Smooth muscle cell (in vitro differentiated cells): ENCODE measurements around the gene MAP2K2. TPM values are rescaled to one million over a fixed set of nuclear protein-coding genes. Genes with fewer than 3 reads are reported as not detected.
"Not testable (repeated sequence)": the region's sequence is repeated elsewhere in the genome, so short reads cannot be mapped to it uniquely, and the experiment has no call there.

Source experiments
- DNase-seq: peaks from one replicate; lab custom pipeline; 2025; ENCODE audit not compliant: unreplicated experiment; lab: John Stamatoyannopoulos, UW
- H2AFZ ChIP-seq: fragments of 200-600 bp; sonication (generic); 2 replicates; pipeline ENCODE4 v1.6.0; 2016; ENCODE audit warnings: antibody characterized with exemption, low read depth, mild to moderate bottlenecking
- H3F3A ChIP-seq: fragments of 200-600 bp; sonication (generic); 2 replicates; pipeline ENCODE4 v1.6.0; 2017; ENCODE audit warnings: antibody characterized with exemption, low read depth
- H3K27ac ChIP-seq: fragments of 200-600 bp; sonication (generic); 2 replicates; pipeline ENCODE4 v1.5.1; 2016; ENCODE audit warnings: low read depth, mild to moderate bottlenecking
- H3K27me3 ChIP-seq: fragments of 200-600 bp; sonication (generic); 2 replicates; pipeline ENCODE4 v1.6.1; 2016; ENCODE audit warnings: low read depth, mild to moderate bottlenecking
- H3K36me3 ChIP-seq: fragments of 200-600 bp; sonication (generic); 2 replicates; pipeline ENCODE4 v1.5.1; 2016; ENCODE audit warnings: low read depth
- H3K4me1 ChIP-seq: fragments of 200-600 bp; sonication (generic); 2 replicates; pipeline ENCODE4 v1.5.1; 2016; ENCODE audit warnings: low read depth
- H3K4me2 ChIP-seq: fragments of 200-600 bp; sonication (generic); 2 replicates; pipeline ENCODE4 v1.6.0; 2016; ENCODE audit warnings: mild to moderate bottlenecking
- H3K4me3 ChIP-seq: fragments of 200-600 bp; sonication (generic); 2 replicates; pipeline ENCODE4 v1.5.1; 2016; ENCODE audit warnings: mild to moderate bottlenecking
- H3K79me2 ChIP-seq: fragments of 200-600 bp; sonication (generic); 2 replicates; pipeline ENCODE4 v1.6.0; 2016; ENCODE audit warnings: low read depth, mild to moderate bottlenecking
- H3K9ac ChIP-seq: fragments of 200-600 bp; sonication (generic); 2 replicates; pipeline ENCODE4 v1.6.0; 2016; ENCODE audit warnings: low read depth
- H3K9me3 ChIP-seq: fragments of 200-600 bp; sonication (generic); replicated peaks from 2 replicates; pipeline ENCODE4 v1.5.1; 2016; ENCODE audit warnings: low read depth
- H4K20me1 ChIP-seq: fragments of 200-600 bp; sonication (generic); 2 replicates; pipeline ENCODE4 v1.6.0; 2016; ENCODE audit warnings: low read depth
- CTCF ChIP-seq: fragments of 200-600 bp; sonication (generic); IDR thresholded peaks from 2 replicates; pipeline ENCODE4 v1.5.1; 2017; ENCODE audit warnings: borderline replicate concordance, mild to moderate bottlenecking, antibody characterized with exemption; ENCODE audit not compliant: insufficient read depth, poor library complexity, severe bottlenecking
- WGBS: methylation state at CpG from one replicate; pipeline ENCODE4 v1.1.7; 2016; ENCODE audit warnings: low lambda C conversion rate; 5-methylcytosine and 5-hydroxymethylcytosine counted together
- polyA plus RNA-seq: library from polyadenylated mRNA; unstranded; fragments of >200 nt; fragmentation: Nextera tagmentation; extraction: Ambion mirVana; gene quantifications from 2 replicates; pipeline ENCODE4 v1.2.1, GENCODE V29; 2016
- total RNA-seq: library from RNA; depleted of rRNA; stranded (reverse); fragments of >200 nt; gene quantifications from 2 replicates; pipeline ENCODE4 v1.2.3, GENCODE V29; 2014

MAP2K2 gene
- total and polyA plus RNA-seq, 2 experiments from 2014 or later = 79.1 to 193 TPM

GRCh38 chr19:4139614-4140236 is 15.8 kb upstream of the MAP2K2 start:
- H2AFZ ChIP-seq = no peak overlapping the region
- H4K20me1 ChIP-seq = no peaks in the 10 kb centered on the region
- no peaks in the 10 kb centered on the region for H3K79me2 ChIP-seq
- H3K9me3 ChIP-seq = no peaks in the 10 kb centered on the region
- no peaks in the 10 kb centered on the region for H3K36me3 ChIP-seq
- no peak overlapping the region for H3K4me3 ChIP-seq
- peak; percentile 18 for DNase-seq
- no peak overlapping the region for H3K4me2 ChIP-seq
- WGBS = 44% methylated on average over 14 of the region's 14 CpGs
- no peak overlapping the region for H3K27ac ChIP-seq
- H3K27me3 ChIP-seq = no peaks in the 10 kb centered on the region
- peak; percentile 62 for TF ChIP-seq CTCF
- no peak overlapping the region for H3K9ac ChIP-seq
- H3F3A ChIP-seq = no peaks in the 10 kb centered on the region
- H3K4me1 ChIP-seq = no peaks in the 10 kb centered on the region

- WGBS = 87% methylated on average over 5 of the region's 5 CpGs
Measured at GRCh38 chr19:4138445-4138844, 14.5 kb upstream of the MAP2K2 start.

GRCh38 chr19:4136680-4137088 is 12.8 kb upstream of the MAP2K2 start:
- H3K79me2 ChIP-seq = no peaks in the 10 kb centered on the region
- no peak overlapping the region for H3K4me2 ChIP-seq
- no peak overlapping the region for H2AFZ ChIP-seq
- no peaks in the 10 kb centered on the region for H4K20me1 ChIP-seq
- H3K27ac ChIP-seq = no peak overlapping the region
- TF ChIP-seq CTCF = no peak
- H3K4me1 ChIP-seq = no peaks in the 10 kb centered on the region
- H3K36me3 ChIP-seq = no peaks in the 10 kb centered on the region
- WGBS = 96% methylated on average over 8 of the region's 8 CpGs
- DNase-seq = no peak
- H3K27me3 ChIP-seq = no peaks in the 10 kb centered on the region
- H3F3A ChIP-seq = no peaks in the 10 kb centered on the region
- no peak overlapping the region for H3K4me3 ChIP-seq
- H3K9me3 ChIP-seq = no peaks in the 10 kb centered on the region
- no peak overlapping the region for H3K9ac ChIP-seq

More at GRCh38 chr19:4138445-4138844, 14.5 kb upstream of the MAP2K2 start:
- Histone ChIP-seq H3K36me3 (no peaks in the 10 kb centered on the region), H3K27ac (no peak overlapping the region), H3K9me3 (no peaks in the 10 kb centered on the region), H3K79me2 (no peaks in the 10 kb centered on the region), H3F3A (no peaks in the 10 kb centered on the region), H3K4me2 (no peak overlapping the region), H3K4me3 (no peak overlapping the region), H3K9ac (no peak overlapping the region), H3K4me1 (no peaks in the 10 kb centered on the region), H2AFZ (no peak overlapping the region), H4K20me1 (no peaks in the 10 kb centered on the region), H3K27me3 (no peaks in the 10 kb centered on the region)
- no peak for TF ChIP-seq CTCF
- no peak for DNase-seq

GRCh38 chr19:4135386-4135785 is 11.5 kb upstream of the MAP2K2 start:
- not testable (repeated sequence) for H3K36me3 ChIP-seq, H3K79me2 ChIP-seq, H3F3A ChIP-seq, H3K9me3 ChIP-seq, H3K4me3 ChIP-seq, H2AFZ ChIP-seq, H3K9ac ChIP-seq, DNase-seq, H3K27me3 ChIP-seq, H3K27ac ChIP-seq, H3K4me2 ChIP-seq, H4K20me1 ChIP-seq, H3K4me1 ChIP-seq
- WGBS = 96% methylated on average over 9 of the region's 9 CpGs
